RKO (cell line): ENCODE measurements around the gene DCHS1.

Source experiments
- DNase-seq: peaks from one replicate; pipeline ENCODE4 v3.0.0-alpha.2; 2016; ENCODE audit warnings: low spot score

DCHS1 gene

GRCh38 chr11:6646071-6646470, 9.5 kb downstream of the DCHS1 start:
- no peak for DNase-seq

GRCh38 chr11:6642957-6643356, 12.7 kb downstream of the DCHS1 start:
- DNase-seq = no peak

- no peak for DNase-seq
These were observed 14.5 kb downstream of the DCHS1 start for GRCh38 chr11:6640985-6641701.

- DNase-seq = no peak
These were observed 15.3 kb downstream of the DCHS1 start for GRCh38 chr11:6640036-6640984.

GRCh38 chr11:6638429-6638828, 17.2 kb downstream of the DCHS1 start:
- no peak for DNase-seq

GRCh38 chr11:6637871-6638270, 17.7 kb downstream of the DCHS1 start:
- DNase-seq = no peak

- no peak for DNase-seq
These were observed 19.1 kb downstream of the DCHS1 start for GRCh38 chr11:6636480-6636879.

GRCh38 chr11:6635082-6635932, 20.3 kb downstream of the DCHS1 start:
- DNase-seq = peak; percentile 39

GRCh38 chr11:6634534-6634933, 21.1 kb downstream of the DCHS1 start:
- DNase-seq = no peak

- no peak for DNase-seq
These were observed 21.9 kb downstream of the DCHS1 start for GRCh38 chr11:6633422-6634408.

GRCh38 chr11:6632116-6633073, 23.2 kb downstream of the DCHS1 start:
- no peak for DNase-seq

- no peak for DNase-seq
These were observed 24.2 kb downstream of the DCHS1 start for GRCh38 chr11:6631361-6631890.

- DNase-seq = no peak
These were observed 24.8 kb downstream of the DCHS1 start for GRCh38 chr11:6630632-6631291.

- no peak for DNase-seq
These were observed 25.5 kb downstream of the DCHS1 start for GRCh38 chr11:6629892-6630631.

- no peak for DNase-seq
These were observed 26.1 kb downstream of the DCHS1 start for GRCh38 chr11:6629573-6629891.

- DNase-seq = no peak
These were observed 27.1 kb downstream of the DCHS1 start for GRCh38 chr11:6628526-6628925.

- DNase-seq = no peak
These were observed 27.8 kb downstream of the DCHS1 start for GRCh38 chr11:6627762-6628241.
